ENCODE measurements around the gene KIAA1143. TPM values are rescaled to one million over a fixed set of nuclear protein-coding genes. Genes with fewer than 3 reads are reported as not detected.
A peak's percentile ranks its signal among the peaks of the same experiment; 100 is the strongest.

KIAA1143 gene
- total RNA-seq, 1 donor from 2014 or later, result 25.8 TPM

DNA sequence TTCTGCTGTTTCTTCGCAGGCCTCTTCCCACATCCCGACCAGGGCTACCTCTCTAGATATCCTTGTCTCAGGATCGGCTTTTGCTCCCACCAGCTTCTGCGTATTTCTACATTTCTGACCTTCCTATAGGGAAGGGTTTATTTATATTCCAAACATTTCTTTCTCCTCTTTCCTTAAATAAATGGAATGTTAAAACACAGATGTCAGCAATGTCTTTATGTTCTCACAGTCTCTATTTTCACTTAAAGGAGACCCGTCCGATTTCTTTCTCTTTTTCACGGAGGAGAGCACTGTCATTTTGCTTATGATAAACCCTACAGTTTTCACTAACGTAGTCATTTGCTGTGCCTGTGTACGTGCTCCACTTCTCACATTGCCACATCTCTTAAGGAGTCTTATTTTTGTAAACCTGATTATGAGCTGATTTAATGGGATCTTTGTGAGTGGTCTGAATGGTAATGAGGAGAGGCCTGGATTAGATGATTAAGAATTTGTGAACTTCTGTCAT, 805 bp upstream of the KIAA1143 start:
- Mint-ChIP-seq H3K36me3 (ENCODE audit: low read depth) (peaks cover 19% of the 10 kb centered on the region), H3K4me1 (ENCODE audit: low read depth) (peaks cover 16% of the 10 kb centered on the region), H3K9me3 (ENCODE audit: low read depth) (peaks cover 19% of the 10 kb centered on the region), H3K27me3 (ENCODE audit: low read depth) (no peaks in the 10 kb centered on the region), H3K4me3 (ENCODE audit: unreplicated experiment) (peak overlapping the region; percentile 78), H3K27ac (ENCODE audit: unreplicated experiment) (peak overlapping the region; percentile 68)
- DNase-seq (ENCODE audit: low spot score), result no peak
- TF ChIP-seq, protein P1, sequence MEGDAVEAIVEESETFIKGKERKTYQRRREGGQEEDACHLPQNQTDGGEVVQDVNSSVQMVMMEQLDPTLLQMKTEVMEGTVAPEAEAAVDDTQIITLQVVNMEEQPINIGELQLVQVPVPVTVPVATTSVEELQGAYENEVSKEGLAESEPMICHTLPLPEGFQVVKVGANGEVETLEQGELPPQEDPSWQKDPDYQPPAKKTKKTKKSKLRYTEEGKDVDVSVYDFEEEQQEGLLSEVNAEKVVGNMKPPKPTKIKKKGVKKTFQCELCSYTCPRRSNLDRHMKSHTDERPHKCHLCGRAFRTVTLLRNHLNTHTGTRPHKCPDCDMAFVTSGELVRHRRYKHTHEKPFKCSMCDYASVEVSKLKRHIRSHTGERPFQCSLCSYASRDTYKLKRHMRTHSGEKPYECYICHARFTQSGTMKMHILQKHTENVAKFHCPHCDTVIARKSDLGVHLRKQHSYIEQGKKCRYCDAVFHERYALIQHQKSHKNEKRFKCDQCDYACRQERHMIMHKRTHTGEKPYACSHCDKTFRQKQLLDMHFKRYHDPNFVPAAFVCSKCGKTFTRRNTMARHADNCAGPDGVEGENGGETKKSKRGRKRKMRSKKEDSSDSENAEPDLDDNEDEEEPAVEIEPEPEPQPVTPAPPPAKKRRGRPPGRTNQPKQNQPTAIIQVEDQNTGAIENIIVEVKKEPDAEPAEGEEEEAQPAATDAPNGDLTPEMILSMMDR (IDR thresholded peaks at IDR 0.05), result no peak

DNA sequence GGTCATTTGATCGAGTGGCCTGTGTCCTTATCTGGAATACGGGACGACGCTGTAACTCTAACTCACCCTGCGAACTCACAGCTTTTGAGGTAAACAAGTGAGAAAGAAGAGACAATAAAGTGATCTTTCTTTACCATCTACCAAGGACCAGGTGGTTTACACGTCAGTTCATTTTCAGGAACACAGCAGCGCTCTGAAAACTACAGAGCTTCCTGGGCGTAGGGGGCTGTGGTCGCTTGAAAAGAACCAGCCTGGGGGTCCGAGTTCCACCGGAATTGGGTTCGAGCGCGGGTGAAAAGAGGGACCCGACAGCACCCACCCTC, 357 bp downstream of the KIAA1143 start:
- Mint-ChIP-seq H3K9me3 (ENCODE audit: low read depth) (peaks cover 21% of the 10 kb centered on the region), H3K4me3 (ENCODE audit: unreplicated experiment) (peak overlapping the region; percentile 78), H3K36me3 (ENCODE audit: low read depth) (peaks cover 22% of the 10 kb centered on the region), H3K4me1 (ENCODE audit: low read depth) (peaks cover 16% of the 10 kb centered on the region), H3K27ac (ENCODE audit: unreplicated experiment) (peak overlapping the region; percentile 68), H3K27me3 (ENCODE audit: low read depth) (no peaks in the 10 kb centered on the region)
- no peak for DNase-seq (ENCODE audit: low spot score)
- TF ChIP-seq, protein P1 (IDR thresholded peaks at IDR 0.05), result no peak

DNA sequence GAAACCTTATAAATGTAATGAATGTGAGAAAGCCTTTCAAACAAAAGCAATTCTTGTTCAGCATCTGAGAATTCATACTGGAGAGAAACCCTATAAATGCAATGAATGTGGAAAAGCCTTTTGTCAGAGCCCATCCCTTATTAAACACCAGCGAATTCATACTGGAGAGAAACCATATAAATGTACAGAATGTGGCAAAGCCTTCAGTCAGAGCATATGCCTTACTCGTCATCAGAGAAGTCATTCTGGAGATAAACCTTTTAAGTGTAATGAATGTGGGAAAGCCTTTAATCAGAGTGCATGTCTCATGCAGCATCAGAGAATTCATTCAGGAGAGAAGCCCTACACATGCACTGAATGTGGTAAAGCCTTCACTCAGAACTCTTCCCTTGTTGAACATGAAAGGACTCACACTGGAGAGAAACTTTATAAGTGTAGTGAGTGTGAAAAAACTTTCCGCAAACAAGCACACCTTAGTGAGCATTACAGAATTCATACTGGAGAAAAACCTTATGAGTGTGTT, 26.7 kb downstream of the KIAA1143 start:
- Mint-ChIP-seq H3K9me3 (ENCODE audit: low read depth) (peaks cover 87% of the 10 kb centered on the region), H3K27ac (ENCODE audit: unreplicated experiment) (no peak overlapping the region), H3K36me3 (ENCODE audit: low read depth) (peaks cover 43% of the 10 kb centered on the region), H3K27me3 (ENCODE audit: low read depth) (no peaks in the 10 kb centered on the region), H3K4me3 (ENCODE audit: unreplicated experiment) (no peak overlapping the region), H3K4me1 (ENCODE audit: low read depth) (no peaks in the 10 kb centered on the region)
- DNase-seq (ENCODE audit: low spot score), result no peak
- TF ChIP-seq, protein P1 (IDR thresholded peaks at IDR 0.05), result no peak

DNA sequence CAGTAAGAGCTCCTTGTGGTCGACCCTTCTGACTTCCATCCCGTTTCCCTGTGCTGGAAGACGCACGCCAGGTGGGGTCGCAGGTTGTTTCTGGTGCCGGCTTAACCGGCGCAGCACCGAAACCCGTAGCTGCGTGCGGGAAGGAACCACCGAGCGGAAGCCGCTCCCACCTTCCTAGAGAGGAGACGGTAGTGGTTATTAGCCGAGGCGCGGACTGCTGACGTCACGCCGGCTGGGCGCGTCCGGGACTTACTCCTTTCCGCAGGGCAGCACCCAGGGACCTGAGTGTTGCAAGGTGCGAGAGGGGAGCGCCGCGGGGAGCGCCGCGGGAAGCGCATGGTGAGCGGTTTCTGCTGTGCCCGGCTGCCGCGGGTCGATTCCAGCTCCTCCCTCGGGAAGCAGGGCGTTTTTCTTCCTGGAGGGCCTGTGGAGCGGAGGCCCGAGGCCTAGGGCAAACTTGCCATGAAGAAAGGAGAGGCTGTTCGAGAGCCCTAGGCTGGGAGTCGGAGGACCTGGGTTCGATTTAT, 32.0 kb downstream of the KIAA1143 start, which contains the start of gene ZNF501:
ZNF501 (plus strand) TSS at position 252 of the 527 bp plus-strand sequence. CDS start 4,787 bp downstream, outside the sequence.
- TF ChIP-seq, protein P1 (IDR thresholded peaks at IDR 0.05), result no peak
- DNase-seq (ENCODE audit: low spot score), result peak; percentile 94
- Mint-ChIP-seq H3K9me3 (ENCODE audit: low read depth) (peaks cover 80% of the 10 kb centered on the region), H3K36me3 (ENCODE audit: low read depth) (peaks cover 36% of the 10 kb centered on the region), H3K4me1 (ENCODE audit: low read depth) (no peaks in the 10 kb centered on the region), H3K27me3 (ENCODE audit: low read depth) (no peaks in the 10 kb centered on the region), H3K27ac (ENCODE audit: unreplicated experiment) (peak within 1 kb of the TSS; percentile 54), H3K4me3 (ENCODE audit: unreplicated experiment) (peak within 1 kb of the TSS; percentile 73)

DNA sequence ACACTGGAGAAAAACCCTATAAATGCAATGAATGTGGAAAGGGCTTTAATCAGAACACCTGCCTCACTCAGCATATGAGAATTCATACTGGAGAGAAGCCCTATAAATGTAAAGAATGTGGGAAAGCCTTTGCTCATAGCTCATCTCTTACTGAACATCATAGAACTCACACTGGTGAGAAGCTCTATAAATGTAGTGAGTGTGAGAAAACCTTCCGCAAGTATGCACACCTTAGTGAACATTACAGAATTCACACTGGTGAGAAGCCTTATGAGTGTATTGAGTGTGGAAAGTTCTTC, 39.4 kb downstream of the KIAA1143 start:
- H3K36me3 Mint-ChIP-seq (ENCODE audit: low read depth), result peaks cover 11% of the 10 kb centered on the region

More for the DNA sequence above, 39.4 kb downstream of the KIAA1143 start:
- Mint-ChIP-seq H3K27ac (ENCODE audit: unreplicated experiment) (no peak overlapping the region), H3K4me3 (ENCODE audit: unreplicated experiment) (no peak overlapping the region), H3K9me3 (ENCODE audit: low read depth) (peaks cover 76% of the 10 kb centered on the region), H3K27me3 (ENCODE audit: low read depth) (no peaks in the 10 kb centered on the region), H3K4me1 (ENCODE audit: low read depth) (no peaks in the 10 kb centered on the region)
- TF ChIP-seq, protein P1 (IDR thresholded peaks at IDR 0.05), result no peak
- no peak for DNase-seq (ENCODE audit: low spot score)

All from chondrocyte (in vitro differentiated cells).